Suprapubic skin (tissue), 3 donors: Measurements from ENCODE around the gene NOB1.

ENCODE experiments used
- CTCF ChIP-seq, 2 donors: fragments of 200-600 bp in 1 of 2; fragments of 450-650 bp in 1 of 2; sonication (generic) in 1 of 2; IDR thresholded peaks; one replicate each; pipeline ENCODE4 v1.5.1; 2016 to 2019; ENCODE audit warnings: antibody characterized with exemption in 2 of 2, mild to moderate bottlenecking in 1 of 2, moderate library complexity in 1 of 2
- POLR2A ChIP-seq, 2 donors: fragments of 450-650 bp; IDR thresholded peaks; one replicate each; pipeline ENCODE4 v1.6.1; 2017; ENCODE audit warnings: antibody characterized with exemption in 2 of 2, mild to moderate bottlenecking in 2 of 2, moderate library complexity in 2 of 2

- TF ChIP-seq CTCF (IDR thresholded peaks at IDR 0.05) (no peak), POLR2A (IDR thresholded peaks at IDR 0.05) (no peak)
Observed at GRCh38 chr16:69703638-69704037, 51.1 kb downstream of the NOB1 start.
